SK-N-SH treated with all-trans-retinoic acid at 6 μM for 48 hours (cell line): ENCODE results near the gene ARID1B.

Source experiments
- ATAC-seq: fragments of 200-7000 bp; cut with Tn5 transposase; 3 replicates; pipeline ENCODE4 v1.9.1; 2020; ENCODE audit warnings: mild to moderate bottlenecking, moderate library complexity
- ARNTL ChIP-seq: fragments of 450-650 bp; formaldehyde crosslinking; IDR thresholded peaks from 2 replicates; pipeline ENCODE4 v1.5.0; 2020; ENCODE audit warnings: low read depth, mild to moderate bottlenecking, moderate library complexity, borderline replicate concordance
- BACH2 ChIP-seq: fragments of 250-450 bp; sonication (Bioruptor Pico); IDR thresholded peaks from 2 replicates; pipeline ENCODE4 v1.9.0; 2021; ENCODE audit warnings: mild to moderate bottlenecking, borderline replicate concordance
- CREB5 ChIP-seq: fragments of 250-450 bp; sonication (Bioruptor Pico); IDR thresholded peaks from 2 replicates; pipeline ENCODE4 v1.5.1; 2020; ENCODE audit warnings: low read depth, mild to moderate bottlenecking, moderate library complexity
- CSDC2 ChIP-seq: fragments of 250-450 bp; sonication (Bioruptor Pico); IDR thresholded peaks from 2 replicates; pipeline ENCODE4 v1.5.0; 2020; ENCODE audit warnings: mild to moderate bottlenecking, moderate library complexity
- CSRNP3 ChIP-seq: fragments of 250-450 bp; sonication (Bioruptor Pico); IDR thresholded peaks from 2 replicates; pipeline ENCODE4 v1.5.1; 2021; ENCODE audit warnings: mild to moderate bottlenecking, moderate library complexity
- ESRRG ChIP-seq: fragments of 250-450 bp; sonication (Bioruptor Pico); IDR thresholded peaks from 2 replicates; pipeline ENCODE4 v1.6.1; 2021; ENCODE audit warnings: mild to moderate bottlenecking
- GLIS3 ChIP-seq: fragments of 250-450 bp; sonication (Bioruptor Pico); IDR thresholded peaks from 2 replicates; pipeline ENCODE4 v1.5.0; 2020; ENCODE audit warnings: mild to moderate bottlenecking, moderate library complexity
- ISL1 ChIP-seq: fragments of 250-450 bp; sonication (Bioruptor Pico); IDR thresholded peaks from 2 replicates; pipeline ENCODE4 v2.1.2; 2022; ENCODE audit warnings: mild to moderate bottlenecking, moderate library complexity
- OSR1 ChIP-seq: fragments of 250-450 bp; sonication (Bioruptor Pico); IDR thresholded peaks from 2 replicates; pipeline ENCODE4 v1.8.0; 2022; ENCODE audit warnings: moderate library complexity, mild to moderate bottlenecking, inconsistent platforms
- PATZ1 ChIP-seq: fragments of 250-450 bp; sonication (Bioruptor Pico); IDR thresholded peaks from 2 replicates; pipeline ENCODE4 v1.8.0; 2020; ENCODE audit warnings: mild to moderate bottlenecking, moderate library complexity, borderline replicate concordance
- POU6F1 ChIP-seq: fragments of 250-450 bp; sonication (Bioruptor Pico); IDR thresholded peaks from 2 replicates; pipeline ENCODE4 v1.8.0; 2021; ENCODE audit warnings: low read depth, mild to moderate bottlenecking, moderate library complexity, borderline replicate concordance
- PPARA ChIP-seq: fragments of 250-450 bp; sonication (Bioruptor Pico); IDR thresholded peaks from 2 replicates; pipeline ENCODE4 v1.5.0; 2020; ENCODE audit warnings: mild to moderate bottlenecking, borderline replicate concordance
- RARB ChIP-seq: fragments of 250-450 bp; sonication (Bioruptor Pico); IDR thresholded peaks from 2 replicates; pipeline ENCODE4 v1.8.0; 2021; ENCODE audit warnings: mild to moderate bottlenecking, moderate library complexity
- SNAI2 ChIP-seq: fragments of 250-450 bp; sonication (Bioruptor Pico); IDR thresholded peaks from 2 replicates; pipeline ENCODE4 v1.5.0; 2020; ENCODE audit warnings: mild to moderate bottlenecking, moderate library complexity
- TCF4 ChIP-seq: fragments of 250-450 bp; sonication (Bioruptor Pico); IDR thresholded peaks from 2 replicates; pipeline ENCODE4 v1.8.0; 2021; ENCODE audit warnings: mild to moderate bottlenecking, moderate library complexity, borderline replicate concordance
- TOX ChIP-seq: fragments of 250-450 bp; sonication (Bioruptor Pico); IDR thresholded peaks from 2 replicates; pipeline ENCODE4 v1.8.0; 2021; ENCODE audit warnings: mild to moderate bottlenecking, moderate library complexity, borderline replicate concordance
- TSHZ2 ChIP-seq: fragments of 250-450 bp; sonication (Bioruptor Pico); IDR thresholded peaks from 2 replicates; pipeline ENCODE4 v1.5.0; 2020; ENCODE audit warnings: mild to moderate bottlenecking, moderate library complexity
- ZC3H10 ChIP-seq: fragments of 250-450 bp; sonication (Bioruptor Pico); IDR thresholded peaks from 2 replicates; pipeline ENCODE4 v1.5.1; 2021; ENCODE audit warnings: mild to moderate bottlenecking, moderate library complexity
- ZFP3 ChIP-seq: fragments of 250-450 bp; sonication (Bioruptor Pico); IDR thresholded peaks from 2 replicates; pipeline ENCODE4 v1.5.0; 2020; ENCODE audit warnings: mild to moderate bottlenecking, moderate library complexity
- ZFP30 ChIP-seq: fragments of 450-650 bp; formaldehyde crosslinking; IDR thresholded peaks from 2 replicates; pipeline ENCODE4 v1.5.0; 2022; ENCODE audit warnings: mild to moderate bottlenecking, moderate library complexity
- ZNF565 ChIP-seq: fragments of 450-650 bp; formaldehyde crosslinking; conservative IDR thresholded peaks from 2 replicates; pipeline ENCODE4 v1.5.0; 2020; ENCODE audit warnings: low read depth, mild to moderate bottlenecking, moderate library complexity
- ZNF70 ChIP-seq: fragments of 450-650 bp; formaldehyde crosslinking; IDR thresholded peaks from 2 replicates; pipeline ENCODE4 v1.5.0; 2020; ENCODE audit warnings: mild to moderate bottlenecking, moderate library complexity
- ZNF8 ChIP-seq: fragments of 450-650 bp; formaldehyde crosslinking; IDR thresholded peaks from 2 replicates; pipeline ENCODE4 v1.5.0; 2020; ENCODE audit warnings: mild to moderate bottlenecking, moderate library complexity

ARID1B gene

GRCh38 chr6:156880913-156881312 lies 103.7 kb downstream of the ARID1B start:
- ATAC-seq = no peak
- TF ChIP-seq TSHZ2 (CRISPR knock-in tag) (no peak), CREB5 (CRISPR knock-in tag) (no peak), ZNF70 (no peak), GLIS3 (CRISPR knock-in tag) (no peak), ZFP3 (CRISPR knock-in tag) (no peak), RARB (CRISPR knock-in tag) (no peak), PPARA (no peak), ZNF565 (CRISPR knock-in tag) (no peak), POU6F1 (CRISPR knock-in tag) (no peak), PATZ1 (CRISPR knock-in tag) (no peak), ZNF8 (CRISPR knock-in tag) (no peak), ISL1 (no peak), OSR1 (no peak), BACH2 (CRISPR knock-in tag) (no peak)

- no peak for TF ChIP-seq TOX
- TF ChIP-seq ZC3H10 = no peak
- no peak for TF ChIP-seq CSDC2 (CRISPR knock-in tag)
- no peak for ATAC-seq
These were observed 104.8 kb downstream of the ARID1B start for GRCh38 chr6:156881687-156882629.

GRCh38 chr6:156883497-156884252 lies 106.5 kb downstream of the ARID1B start:
- no peak for ATAC-seq
- TF ChIP-seq ZNF8 (CRISPR knock-in tag) (no peak), ZFP30 (CRISPR knock-in tag) (no peak), TCF4 (CRISPR knock-in tag) (no peak), CREB5 (CRISPR knock-in tag) (no peak), RARB (CRISPR knock-in tag) (no peak), ESRRG (no peak), CSRNP3 (CRISPR knock-in tag) (no peak), ISL1 (no peak), ARNTL (no peak), TOX (no peak), ZC3H10 (no peak), SNAI2 (CRISPR knock-in tag) (no peak), PATZ1 (CRISPR knock-in tag) (no peak), OSR1 (no peak), PPARA (no peak), ZNF70 (no peak), CSDC2 (CRISPR knock-in tag) (no peak)
